Measurements from ENCODE around the gene CDC23.

Gene CDC23

GRCh38 chr5:138141734-138142133, 71.4 kb downstream of the CDC23 start:
- DNase-seq (ENCODE audit: low read depth in 1 of 2, low spot score in 1 of 2) = no peak

- DNase-seq (ENCODE audit: low read depth in 1 of 2, low spot score in 1 of 2) = no peak
Measured at GRCh38 chr5:138140268-138140667, 72.9 kb downstream of the CDC23 start.

- no peak for DNase-seq (ENCODE audit: low read depth in 1 of 2, low spot score in 1 of 2)
Measured at GRCh38 chr5:138139781-138140090, 73.4 kb downstream of the CDC23 start.

- DNase-seq (ENCODE audit: low read depth in 1 of 2, low spot score in 1 of 2) = no peak
Measured at GRCh38 chr5:138138949-138139780, 74.0 kb downstream of the CDC23 start, which contains the start of gene NME5. Gene NME5, minus strand, starts transcription at chr5:138139428. Its CDS starts 648 bp downstream, at chr5:138138780.
